ENCODE measurements around the gene ALDH3B1.

DNA sequence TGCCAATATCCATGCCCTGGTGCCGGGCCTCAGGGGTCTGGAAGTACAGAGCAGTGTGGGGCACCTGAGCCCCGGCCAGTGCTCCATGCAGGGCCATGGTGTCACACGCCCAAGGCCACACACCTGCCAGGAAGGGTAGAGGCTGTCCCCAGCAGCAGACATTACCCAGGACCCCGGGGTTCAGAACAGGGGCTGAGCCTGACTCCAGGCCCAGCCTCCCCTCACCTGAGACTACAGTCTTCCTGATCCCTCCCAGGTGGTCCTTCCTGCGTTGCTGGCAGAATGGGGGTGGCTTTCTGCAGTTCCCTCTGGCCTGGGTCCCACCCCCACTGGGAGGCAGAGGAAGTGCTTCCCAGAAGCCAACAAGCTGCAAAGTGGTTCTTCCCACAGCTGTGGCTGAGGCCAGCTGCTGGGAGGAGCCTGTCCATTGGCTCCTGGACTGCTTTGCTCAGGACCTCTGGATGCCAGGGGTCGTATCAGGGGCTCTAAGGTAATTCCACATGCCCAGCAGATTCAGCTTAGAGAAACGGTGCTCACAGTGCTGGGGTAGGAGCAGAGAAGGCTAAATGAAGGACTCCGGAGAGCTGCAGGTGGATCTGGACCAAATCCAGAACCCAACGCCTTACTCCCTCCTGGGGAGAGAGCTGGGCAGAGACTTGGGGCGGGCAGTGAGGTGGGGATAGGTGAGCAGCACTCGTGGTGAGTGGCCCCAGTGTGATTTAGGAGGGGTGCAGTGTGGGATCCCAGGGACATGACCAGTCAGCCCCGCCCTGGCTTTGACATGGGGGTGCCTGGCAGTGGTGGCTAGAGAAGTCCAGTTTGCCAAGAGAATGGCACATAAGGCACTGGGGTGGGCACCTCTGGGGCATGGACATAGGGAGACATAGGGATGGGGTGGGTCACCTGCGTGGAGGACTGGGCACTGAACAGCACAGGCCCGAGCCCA lies 41.3 kb downstream of the ALDH3B1 start:
- TF ChIP-seq TAF1 (conservative IDR thresholded peaks at IDR 0.05) (no peak), NR2F2 (IDR thresholded peaks at IDR 0.05) (no peak), JUND (IDR thresholded peaks at IDR 0.05) (no peak), FOXA1 (IDR thresholded peaks at IDR 0.05) (no peak), EGR1 (IDR thresholded peaks at IDR 0.05; ENCODE audit: low read depth in 2 of 2) (no peak)
- TF ChIP-seq, protein P1, sequence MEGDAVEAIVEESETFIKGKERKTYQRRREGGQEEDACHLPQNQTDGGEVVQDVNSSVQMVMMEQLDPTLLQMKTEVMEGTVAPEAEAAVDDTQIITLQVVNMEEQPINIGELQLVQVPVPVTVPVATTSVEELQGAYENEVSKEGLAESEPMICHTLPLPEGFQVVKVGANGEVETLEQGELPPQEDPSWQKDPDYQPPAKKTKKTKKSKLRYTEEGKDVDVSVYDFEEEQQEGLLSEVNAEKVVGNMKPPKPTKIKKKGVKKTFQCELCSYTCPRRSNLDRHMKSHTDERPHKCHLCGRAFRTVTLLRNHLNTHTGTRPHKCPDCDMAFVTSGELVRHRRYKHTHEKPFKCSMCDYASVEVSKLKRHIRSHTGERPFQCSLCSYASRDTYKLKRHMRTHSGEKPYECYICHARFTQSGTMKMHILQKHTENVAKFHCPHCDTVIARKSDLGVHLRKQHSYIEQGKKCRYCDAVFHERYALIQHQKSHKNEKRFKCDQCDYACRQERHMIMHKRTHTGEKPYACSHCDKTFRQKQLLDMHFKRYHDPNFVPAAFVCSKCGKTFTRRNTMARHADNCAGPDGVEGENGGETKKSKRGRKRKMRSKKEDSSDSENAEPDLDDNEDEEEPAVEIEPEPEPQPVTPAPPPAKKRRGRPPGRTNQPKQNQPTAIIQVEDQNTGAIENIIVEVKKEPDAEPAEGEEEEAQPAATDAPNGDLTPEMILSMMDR (IDR thresholded peaks at IDR 0.05; ENCODE audit: low read depth, low read length, missing input control): no peak
- TF ChIP-seq, protein P2, sequence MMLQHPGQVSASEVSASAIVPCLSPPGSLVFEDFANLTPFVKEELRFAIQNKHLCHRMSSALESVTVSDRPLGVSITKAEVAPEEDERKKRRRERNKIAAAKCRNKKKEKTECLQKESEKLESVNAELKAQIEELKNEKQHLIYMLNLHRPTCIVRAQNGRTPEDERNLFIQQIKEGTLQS (IDR thresholded peaks at IDR 0.05): no peak
- TF ChIP-seq, protein P3, sequence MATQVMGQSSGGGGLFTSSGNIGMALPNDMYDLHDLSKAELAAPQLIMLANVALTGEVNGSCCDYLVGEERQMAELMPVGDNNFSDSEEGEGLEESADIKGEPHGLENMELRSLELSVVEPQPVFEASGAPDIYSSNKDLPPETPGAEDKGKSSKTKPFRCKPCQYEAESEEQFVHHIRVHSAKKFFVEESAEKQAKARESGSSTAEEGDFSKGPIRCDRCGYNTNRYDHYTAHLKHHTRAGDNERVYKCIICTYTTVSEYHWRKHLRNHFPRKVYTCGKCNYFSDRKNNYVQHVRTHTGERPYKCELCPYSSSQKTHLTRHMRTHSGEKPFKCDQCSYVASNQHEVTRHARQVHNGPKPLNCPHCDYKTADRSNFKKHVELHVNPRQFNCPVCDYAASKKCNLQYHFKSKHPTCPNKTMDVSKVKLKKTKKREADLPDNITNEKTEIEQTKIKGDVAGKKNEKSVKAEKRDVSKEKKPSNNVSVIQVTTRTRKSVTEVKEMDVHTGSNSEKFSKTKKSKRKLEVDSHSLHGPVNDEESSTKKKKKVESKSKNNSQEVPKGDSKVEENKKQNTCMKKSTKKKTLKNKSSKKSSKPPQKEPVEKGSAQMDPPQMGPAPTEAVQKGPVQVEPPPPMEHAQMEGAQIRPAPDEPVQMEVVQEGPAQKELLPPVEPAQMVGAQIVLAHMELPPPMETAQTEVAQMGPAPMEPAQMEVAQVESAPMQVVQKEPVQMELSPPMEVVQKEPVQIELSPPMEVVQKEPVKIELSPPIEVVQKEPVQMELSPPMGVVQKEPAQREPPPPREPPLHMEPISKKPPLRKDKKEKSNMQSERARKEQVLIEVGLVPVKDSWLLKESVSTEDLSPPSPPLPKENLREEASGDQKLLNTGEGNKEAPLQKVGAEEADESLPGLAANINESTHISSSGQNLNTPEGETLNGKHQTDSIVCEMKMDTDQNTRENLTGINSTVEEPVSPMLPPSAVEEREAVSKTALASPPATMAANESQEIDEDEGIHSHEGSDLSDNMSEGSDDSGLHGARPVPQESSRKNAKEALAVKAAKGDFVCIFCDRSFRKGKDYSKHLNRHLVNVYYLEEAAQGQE (IDR thresholded peaks at IDR 0.05): no peak
- TF ChIP-seq, protein P4, sequence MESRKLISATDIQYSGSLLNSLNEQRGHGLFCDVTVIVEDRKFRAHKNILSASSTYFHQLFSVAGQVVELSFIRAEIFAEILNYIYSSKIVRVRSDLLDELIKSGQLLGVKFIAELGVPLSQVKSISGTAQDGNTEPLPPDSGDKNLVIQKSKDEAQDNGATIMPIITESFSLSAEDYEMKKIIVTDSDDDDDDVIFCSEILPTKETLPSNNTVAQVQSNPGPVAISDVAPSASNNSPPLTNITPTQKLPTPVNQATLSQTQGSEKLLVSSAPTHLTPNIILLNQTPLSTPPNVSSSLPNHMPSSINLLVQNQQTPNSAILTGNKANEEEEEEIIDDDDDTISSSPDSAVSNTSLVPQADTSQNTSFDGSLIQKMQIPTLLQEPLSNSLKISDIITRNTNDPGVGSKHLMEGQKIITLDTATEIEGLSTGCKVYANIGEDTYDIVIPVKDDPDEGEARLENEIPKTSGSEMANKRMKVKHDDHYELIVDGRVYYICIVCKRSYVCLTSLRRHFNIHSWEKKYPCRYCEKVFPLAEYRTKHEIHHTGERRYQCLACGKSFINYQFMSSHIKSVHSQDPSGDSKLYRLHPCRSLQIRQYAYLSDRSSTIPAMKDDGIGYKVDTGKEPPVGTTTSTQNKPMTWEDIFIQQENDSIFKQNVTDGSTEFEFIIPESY (IDR thresholded peaks at IDR 0.05): no peak
- TF ChIP-seq, protein P5, sequence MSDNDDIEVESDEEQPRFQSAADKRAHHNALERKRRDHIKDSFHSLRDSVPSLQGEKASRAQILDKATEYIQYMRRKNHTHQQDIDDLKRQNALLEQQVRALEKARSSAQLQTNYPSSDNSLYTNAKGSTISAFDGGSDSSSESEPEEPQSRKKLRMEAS (IDR thresholded peaks at IDR 0.05): no peak
